ENCODE data around the gene CKAP4. TPM values are rescaled to one million over a fixed set of nuclear protein-coding genes. Genes with fewer than 3 reads are reported as not detected.

CKAP4 gene
- total and polyA plus RNA-seq, 10 of the 15 experiments (the other 5 are each of a cell fraction or from before 2014, with no cell fraction given), result 0.39 to 23.6 (median 11.1) TPM

- DNase-seq (ENCODE audit: low read depth, low spot score), result no peak
- no peak for ATAC-seq
- Histone ChIP-seq H4K20me1 (ENCODE audit: control insufficient read depth, insufficient read depth) (no peaks in the 10 kb centered on the region; the same call in 1 of the 2 replicates), H3K4me1 (ENCODE audit: control insufficient read depth, insufficient read depth, low read length) (no peaks in the 10 kb centered on the region), H2AFZ (ENCODE audit: control insufficient read depth, low read depth, low read length) (no peak overlapping the region), H3K27me3 (replicated peaks in 1 of 2; ENCODE audit: control insufficient read depth in 2 of 2, insufficient read depth in 2 of 2, low read length in 1 of 2) (no peaks in the 10 kb centered on the region), H3K4me2 (ENCODE audit: control insufficient read depth, insufficient read depth) (no peak overlapping the region), H3K79me2 (ENCODE audit: control insufficient read depth, insufficient read depth, low read length) (no peaks in the 10 kb centered on the region), H3K9me3 (replicated peaks; ENCODE audit: control insufficient read depth, insufficient read depth, low read length) (no peaks in the 10 kb centered on the region), H3K36me3 (ENCODE audit: control insufficient read depth in 2 of 2, insufficient read depth in 2 of 2, low read length in 1 of 2) (no peaks in the 10 kb centered on the region), H3K9ac (ENCODE audit: control insufficient read depth, insufficient read depth, low read length) (no peak overlapping the region), H3K4me3 (no peak overlapping the region), H3K27ac (ENCODE audit: control insufficient read depth, insufficient read depth) (no peak overlapping the region)
- WGBS (ENCODE audit: insufficient coverage, insufficient replicate concordance, low lambda C conversion rate, missing lambda C conversion rate), result 65% methylated on average over 5 of the region's 5 CpGs
- no TSS peak for BruUV-seq (replicated peaks)
- CTCF ChIA-PET, result interaction anchor here (1.7 kb wide), 1 partner anchor 11 kb away, joined by 5 read pairs; no protein-coding TSS in a partner anchor
- intact Hi-C loops (cut with micrococcal nuclease; ENCODE audit: unreplicated experiment) (no loop called here), in situ Hi-C loops (cut with MboI) (no loop called here)
- RAD21 ChIA-PET (ENCODE audit: unreplicated experiment), result no interaction called here
- no peak for FAIRE-seq
- SMC1A ChIA-PET (ENCODE audit: uncharacterized antibody, unreplicated experiment), result interaction anchor here (0.5 kb wide), 1 partner anchor 67 kb away, joined by 3 read pairs; no protein-coding TSS in a partner anchor
- POLR2A ChIA-PET, result no interaction called here
- TF ChIP-seq CBX5 (IDR thresholded peaks at IDR 0.05; ENCODE audit: low read depth) (no peak), BCLAF1 (IDR thresholded peaks at IDR 0.05) (no peak), POLR2AphosphoS5 (IDR thresholded peaks at IDR 0.05; ENCODE audit: low read length) (no peak), STAT1 (conservative IDR thresholded peaks at IDR 0.05) (no peak), YY1 (IDR thresholded peaks at IDR 0.05; ENCODE audit: low read depth, low read length) (no peak), ZNF622 (IDR thresholded peaks at IDR 0.05) (no peak), TCF3 (IDR thresholded peaks at IDR 0.05; ENCODE audit: borderline replicate concordance, insufficient read depth, low read depth, low read length) (no peak), ZNF274 (IDR thresholded peaks at IDR 0.05; ENCODE audit: insufficient read depth, insufficient read length) (no peak), NFIC (IDR thresholded peaks at IDR 0.05; ENCODE audit: low read depth, low read length) (no peak), IRF4 (IDR thresholded peaks at IDR 0.05; ENCODE audit: low read depth, low read length) (no peak), ZNF687 (IDR thresholded peaks at IDR 0.05) (no peak), ZBTB4 (CRISPR knock-in tag; IDR thresholded peaks at IDR 0.05) (no peak), MLLT1 (IDR thresholded peaks at IDR 0.05) (no peak), TCF12 (IDR thresholded peaks at IDR 0.05; ENCODE audit: low read depth, low read length) (no peak)
Measured at GRCh38 chr12:106291342-106291741, 43.5 kb upstream of the CKAP4 start.
